Measurements from ENCODE around the gene REM2. TPM values are rescaled to one million over a fixed set of nuclear protein-coding genes. Genes with fewer than 3 reads are reported as not detected.

REM2 gene
- total RNA-seq, 1 experiment from 2014 or later: 0.18 TPM

- H3K27me3 ChIP-seq (ENCODE audit: control insufficient read depth, insufficient read depth, low read length): no peaks in the 10 kb centered on the region
- peaks cover 9% of the 10 kb centered on the region for H3K4me1 ChIP-seq (ENCODE audit: control insufficient read depth, insufficient read depth, low read length)
- no TSS peak for BruUV-seq (replicated peaks)
- DNase-seq (ENCODE audit: low read depth, low spot score) (no peak), ATAC-seq (peak; percentile 9)
- no peak for TF ChIP-seq SIN3A (IDR thresholded peaks at IDR 0.05; ENCODE audit: borderline replicate concordance, insufficient read depth, low read depth, low read length)
- no peak for TF ChIP-seq REST (IDR thresholded peaks at IDR 0.05; ENCODE audit: insufficient read depth in 1 of 2, low read depth in 2 of 2, low read length in 1 of 2)
- no peak for TF ChIP-seq TCF7L2 (IDR thresholded peaks at IDR 0.05; ENCODE audit: low read depth, low read length)
- TF ChIP-seq, protein P1, sequence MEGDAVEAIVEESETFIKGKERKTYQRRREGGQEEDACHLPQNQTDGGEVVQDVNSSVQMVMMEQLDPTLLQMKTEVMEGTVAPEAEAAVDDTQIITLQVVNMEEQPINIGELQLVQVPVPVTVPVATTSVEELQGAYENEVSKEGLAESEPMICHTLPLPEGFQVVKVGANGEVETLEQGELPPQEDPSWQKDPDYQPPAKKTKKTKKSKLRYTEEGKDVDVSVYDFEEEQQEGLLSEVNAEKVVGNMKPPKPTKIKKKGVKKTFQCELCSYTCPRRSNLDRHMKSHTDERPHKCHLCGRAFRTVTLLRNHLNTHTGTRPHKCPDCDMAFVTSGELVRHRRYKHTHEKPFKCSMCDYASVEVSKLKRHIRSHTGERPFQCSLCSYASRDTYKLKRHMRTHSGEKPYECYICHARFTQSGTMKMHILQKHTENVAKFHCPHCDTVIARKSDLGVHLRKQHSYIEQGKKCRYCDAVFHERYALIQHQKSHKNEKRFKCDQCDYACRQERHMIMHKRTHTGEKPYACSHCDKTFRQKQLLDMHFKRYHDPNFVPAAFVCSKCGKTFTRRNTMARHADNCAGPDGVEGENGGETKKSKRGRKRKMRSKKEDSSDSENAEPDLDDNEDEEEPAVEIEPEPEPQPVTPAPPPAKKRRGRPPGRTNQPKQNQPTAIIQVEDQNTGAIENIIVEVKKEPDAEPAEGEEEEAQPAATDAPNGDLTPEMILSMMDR (IDR thresholded peaks at IDR 0.05): no peak
- peaks cover 6% of the 10 kb centered on the region for H3K36me3 ChIP-seq (ENCODE audit: control insufficient read depth, insufficient read depth, low read length)
- H3K4me3 ChIP-seq (ENCODE audit: low read depth in 2 of 2, low read length in 2 of 2): peak overlapping the region; percentile 86 to 95
- in situ Hi-C loops (cut with HindIII; ENCODE audit: low pct_unique_long_range_greater_than_20kb, low sequenced_read_pairs) (no loop called here), intact Hi-C loops (cut with micrococcal nuclease; ENCODE audit: unreplicated experiment) (loop anchor here (5.0 kb wide), 1 partner anchor 127 kb away; the partner anchor contains the start of gene CDH24)
- ChIA-PET POLR2A (interaction anchor here (1.2 kb wide), 1 partner anchor 27 kb away, joined by 4 read pairs; the partner anchor contains the start of gene HAUS4), CTCF (interaction anchor here (0.5 to 1.0 kb wide), 4 partner anchors 19 to 240 kb away, joined by 3 to 4 read pairs (median 3); no protein-coding TSS in a partner anchor)
- H3K9me3 ChIP-seq (ENCODE audit: control insufficient read depth, insufficient read depth, low read depth, low read length): no peaks in the 10 kb centered on the region
- peak overlapping the region; percentile 91 for H3K27ac ChIP-seq (ENCODE audit: low read length)
These were observed 46.9 kb downstream of the REM2 start for GRCh38 chr14:22929961-22930364.

- H3K4me1 ChIP-seq (ENCODE audit: control insufficient read depth, insufficient read depth, low read length): peaks cover 9% of the 10 kb centered on the region
- H3K27ac ChIP-seq (ENCODE audit: low read length): no peak overlapping the region
- POLR2A ChIA-PET: no interaction called here
- TF ChIP-seq, protein P1 (IDR thresholded peaks at IDR 0.05): no peak
- TF ChIP-seq TCF7L2 (IDR thresholded peaks at IDR 0.05; ENCODE audit: low read depth, low read length) (no peak), REST (IDR thresholded peaks at IDR 0.05; ENCODE audit: insufficient read depth in 1 of 2, low read depth in 2 of 2, low read length in 1 of 2) (no peak), SIN3A (IDR thresholded peaks at IDR 0.05; ENCODE audit: borderline replicate concordance, insufficient read depth, low read depth, low read length) (no peak), POLR2AphosphoS5 (IDR thresholded peaks at IDR 0.05; ENCODE audit: low read depth, low read length) (no peak)
- BruUV-seq (replicated peaks): no TSS peak
- no peak for ATAC-seq
- CTCF ChIA-PET: interaction anchor here (0.7 kb wide), 1 partner anchor 40 kb away, joined by 7 read pairs; no protein-coding TSS in a partner anchor
- no peaks in the 10 kb centered on the region for H3K27me3 ChIP-seq (ENCODE audit: control insufficient read depth, insufficient read depth, low read length)
- in situ Hi-C loops (cut with HindIII; ENCODE audit: low pct_unique_long_range_greater_than_20kb, low sequenced_read_pairs) (no loop called here), intact Hi-C loops (cut with micrococcal nuclease; ENCODE audit: unreplicated experiment) (loop anchor here (5.0 kb wide), 1 partner anchor 125 kb away; the partner anchor contains the start of gene CDH24)
- no peaks in the 10 kb centered on the region for H3K9me3 ChIP-seq (ENCODE audit: control insufficient read depth, insufficient read depth, low read depth, low read length)
- DNase-seq (ENCODE audit: low read depth, low spot score): no peak
- no peak overlapping the region for H3K4me3 ChIP-seq (ENCODE audit: low read depth in 2 of 2, low read length in 2 of 2)
- H3K36me3 ChIP-seq (ENCODE audit: control insufficient read depth, insufficient read depth, low read length): no peaks in the 10 kb centered on the region; the same call in none of the 2 replicates
These were observed 49.1 kb downstream of the REM2 start for GRCh38 chr14:22932146-22932545.
